HepG2 (cell line): ENCODE data around the gene LURAP1L. TPM values are rescaled to one million over a fixed set of nuclear protein-coding genes. Genes with fewer than 3 reads are reported as not detected.
A peak's percentile ranks its signal among the peaks of the same experiment; 100 is the strongest.

Source experiments
- ATAC-seq: fragments of 200-7000 bp; cut with Tn5 transposase; 3 replicates; pipeline ENCODE4 v1.9.1; 2020; ENCODE audit warnings: mild to moderate bottlenecking, moderate library complexity
- BruUV-seq: library from RNA; stranded (reverse); fragments of 400-500 nt; replicated peaks from 2 replicates; lab custom pipeline; 2021; lab: Mats Ljungman, UMichigan
- CTCF ChIA-PET: fragments of 300-600 bp; formaldehyde crosslinking; extraction: SDS; loops from one replicate; lab custom pipeline; 2021; ENCODE audit warnings: low total read pairs, inconsistent platforms, low intra/inter-chr PET ratio; lab: Yijun Ruan, JAX
- POLR2A ChIA-PET: fragments of 350-600 bp; sonication (Branson Sonifier 250); formaldehyde crosslinking; loops from one replicate; lab custom pipeline; 2020; ENCODE audit warnings: antibody characterized with exemption, inconsistent platforms; lab: Yijun Ruan, JAX
- DNase-seq: peaks from one replicate; pipeline ENCODE4 v3.0.0-alpha.2; 2015; ENCODE audit warnings: low spot score
- FAIRE-seq: peaks from 3 replicates; lab custom pipeline; 2011; peaks lifted over from hg19 to GRCh38; lab: Jason Lieb, UNC
- H2AFZ ChIP-seq: one replicate; pipeline ENCODE4 v1.6.1; 2011; ENCODE audit warnings: low read length, inconsistent platforms
- H3K27ac ChIP-seq: fragments of 300-600 bp; 3 replicates; pipeline ENCODE4 v1.8.0; 2011; ENCODE audit warnings: mixed run types, mild to moderate bottlenecking, mixed read lengths, low read length, inconsistent platforms; ENCODE audit not compliant: insufficient read depth; ENCODE audit errors: extremely low read length
- H3K27me3 ChIP-seq, 2 experiments: fragments of 200-600 bp in 1 of 2; 2 replicates in 1 of 2; 3 replicates in 1 of 2; pipeline versions ENCODE4 v1.6.0 to v1.8.0; 2011; ENCODE audit warnings: low read length in 2 of 2, mild to moderate bottlenecking in 2 of 2, moderate library complexity in 2 of 2, inconsistent platforms in 1 of 2; ENCODE audit not compliant: insufficient read depth in 2 of 2, control insufficient read depth in 1 of 2
- H3K36me3 ChIP-seq, 2 experiments: fragments of 200-600 bp in 1 of 2; replicated peaks in 1 of 2; 2 replicates in 1 of 2; 3 replicates in 1 of 2; pipeline versions ENCODE4 v1.5.1 to v1.8.0; 2011; ENCODE audit warnings: low read length in 2 of 2, inconsistent platforms in 1 of 2; ENCODE audit not compliant: insufficient read depth in 2 of 2, control insufficient read depth in 1 of 2
- H3K4me1 ChIP-seq: 2 replicates; pipeline ENCODE4 v1.5.1; 2012; ENCODE audit warnings: low read length, inconsistent platforms; ENCODE audit not compliant: insufficient read depth
- H3K4me2 ChIP-seq: 2 replicates; pipeline ENCODE4 v1.6.0; 2011; ENCODE audit warnings: low read depth, low read length, inconsistent platforms
- H3K4me3 ChIP-seq, 3 experiments: fragments of 200-600 bp in 1 of 3; sonication (generic), shearing (Covaris generic) in 1 of 3; replicated peaks in 1 of 3; 2 replicates each; pipeline ENCODE4 v1.5.1; 2011 to 2016; ENCODE audit warnings: low read length in 3 of 3, inconsistent platforms in 2 of 3, low read depth in 2 of 3, mild to moderate bottlenecking in 2 of 3, control low read depth in 1 of 3, mixed read lengths in 1 of 3; ENCODE audit not compliant: insufficient read depth in 1 of 3
- H3K79me2 ChIP-seq: one replicate; pipeline ENCODE4 v1.6.1; 2011; ENCODE audit warnings: low read length, inconsistent platforms; ENCODE audit not compliant: insufficient read depth
- H3K9ac ChIP-seq: 2 replicates; pipeline ENCODE4 v1.6.0; 2011; ENCODE audit warnings: mild to moderate bottlenecking, low read depth, low read length, inconsistent platforms; ENCODE audit not compliant: insufficient read depth
- H3K9me3 ChIP-seq: 2 replicates; pipeline ENCODE4 v1.5.1; 2012; ENCODE audit warnings: mild to moderate bottlenecking, low read length
- H4K20me1 ChIP-seq: 2 replicates; pipeline ENCODE4 v1.6.0; 2011; ENCODE audit warnings: inconsistent platforms, mild to moderate bottlenecking, low read length, moderate library complexity; ENCODE audit not compliant: insufficient read depth
- ETV6 ChIP-seq: sonication (generic); formaldehyde crosslinking; conservative IDR thresholded peaks from 2 replicates; pipeline ENCODE4 v1.4.0; 2020; ENCODE audit warnings: missing genetic modification reagents
- HOXA9 ChIP-seq: sonication (generic); formaldehyde crosslinking; IDR thresholded peaks from 2 replicates; pipeline ENCODE4 v1.8.1; 2022; ENCODE audit warnings: missing genetic modification reagents, mild to moderate bottlenecking, moderate library complexity, borderline replicate concordance
- LCORL ChIP-seq, 2 experiments: fragments of 450-650 bp in 1 of 2; sonication (generic) in 1 of 2; formaldehyde crosslinking in 1 of 2; IDR thresholded peaks; 2 replicates each; pipeline versions ENCODE4 v1.5.0 to v1.6.1; 2017 to 2020; ENCODE audit warnings: antibody characterized with exemption in 1 of 2, missing genetic modification reagents in 1 of 2
- NAIF1 ChIP-seq: sonication (generic); formaldehyde crosslinking; IDR thresholded peaks from 2 replicates; pipeline ENCODE4 v1.5.0; 2020; ENCODE audit warnings: mild to moderate bottlenecking, missing genetic modification reagents, borderline replicate concordance
- REPIN1 ChIP-seq: sonication (generic); formaldehyde crosslinking; IDR thresholded peaks from 2 replicates; pipeline ENCODE4 v1.8.0; 2022; ENCODE audit warnings: missing genetic modification reagents, low read depth, mild to moderate bottlenecking, borderline replicate concordance
- RNF2 ChIP-seq: fragments of 450-650 bp; conservative IDR thresholded peaks from 2 replicates; pipeline ENCODE4 v1.6.1; 2016; ENCODE audit warnings: low read depth
- SNAPC4 ChIP-seq: sonication (generic); formaldehyde crosslinking; IDR thresholded peaks from 2 replicates; pipeline ENCODE4 v1.4.0; 2020; ENCODE audit warnings: mild to moderate bottlenecking, missing genetic modification reagents
- TFAP4 ChIP-seq: sonication (generic); IDR thresholded peaks from 2 replicates; pipeline ENCODE4 v1.6.1; 2016; ENCODE audit warnings: low read depth, borderline replicate concordance
- ZNF251 ChIP-seq: sonication (generic); formaldehyde crosslinking; IDR thresholded peaks from 2 replicates; pipeline ENCODE4 v1.9.0; 2021; ENCODE audit warnings: mild to moderate bottlenecking, missing genetic modification reagents
- ZNF350 ChIP-seq: sonication (generic); formaldehyde crosslinking; IDR thresholded peaks from 2 replicates; pipeline ENCODE4 v1.4.0; 2020; ENCODE audit warnings: mild to moderate bottlenecking, low read depth, missing genetic modification reagents, borderline replicate concordance
- ZNF430 ChIP-seq: sonication (generic); formaldehyde crosslinking; IDR thresholded peaks from 2 replicates; pipeline ENCODE4 v1.9.0; 2021; ENCODE audit warnings: mild to moderate bottlenecking, missing genetic modification reagents
- ZNF768 ChIP-seq: sonication (generic); formaldehyde crosslinking; IDR thresholded peaks from 2 replicates; pipeline ENCODE4 v1.4.0; 2020; ENCODE audit warnings: missing genetic modification reagents
- WGBS: methylation state at CpG from one replicate; pipeline ENCODE4 v1.1.6; 2017; ENCODE audit warnings: low lambda C conversion rate; 5-methylcytosine and 5-hydroxymethylcytosine counted together
- in situ Hi-C: cut with HindIII; loops from 2 replicates; pipeline ENCODE4 v1.10.0; 2017; ENCODE audit warnings: low pct_unique_long_range_greater_than_20kb; ENCODE audit not compliant: extremely low pct_ligation_motif_present
- intact Hi-C: fragments of 100-400 bp; cut with micrococcal nuclease; formaldehyde crosslinking; loops from one replicate; pipeline ENCODE4 v1.10.0; 2022; ENCODE audit not compliant: unreplicated experiment
- polyA plus RNA-seq, 8 experiments: library from polyadenylated mRNA; depleted of rRNA in 3 of 8; stranded (reverse) in 7 of 8; unstranded in 1 of 8; fragments of >200 nt; fragmentation: Illumina TruSeq in 4 of 8; extraction: Trizol in 4 of 8; gene quantifications; 2 replicates each; pipeline versions ENCODE4 v1.2.1 to v1.2.3, GENCODE V29; 2011 to 2016; ENCODE audit warnings: low read depth in 4 of 8, missing spikeins in 1 of 8, mixed read lengths in 1 of 8; ENCODE audit not compliant: insufficient read depth in 1 of 8
- total RNA-seq, 5 experiments: library from RNA; depleted of rRNA; stranded (reverse); fragments of >200 nt; fragmentation: Illumina TruSeq; extraction: Trizol; gene quantifications; 2 replicates each; pipeline ENCODE4 v1.2.3, GENCODE V29; 2016; ENCODE audit warnings: low read depth in 1 of 5
- TF ChIP-seq, protein P1 (sequence below): IDR thresholded peaks from 2 replicates; pipeline ENCODE4 v1.6.1; 2016; ENCODE audit warnings: mild to moderate bottlenecking
- TF ChIP-seq, protein P2 (sequence below): sonication (generic); formaldehyde crosslinking; IDR thresholded peaks from 2 replicates; pipeline ENCODE4 v1.5.1; 2020; ENCODE audit warnings: mild to moderate bottlenecking, moderate library complexity, missing genetic modification reagents

Gene LURAP1L
- total and polyA plus RNA-seq, 2 of the 13 experiments (the other 11 are each of a cell fraction or from before 2014, with no cell fraction given), result 6.7 to 16.6 TPM

DNA sequence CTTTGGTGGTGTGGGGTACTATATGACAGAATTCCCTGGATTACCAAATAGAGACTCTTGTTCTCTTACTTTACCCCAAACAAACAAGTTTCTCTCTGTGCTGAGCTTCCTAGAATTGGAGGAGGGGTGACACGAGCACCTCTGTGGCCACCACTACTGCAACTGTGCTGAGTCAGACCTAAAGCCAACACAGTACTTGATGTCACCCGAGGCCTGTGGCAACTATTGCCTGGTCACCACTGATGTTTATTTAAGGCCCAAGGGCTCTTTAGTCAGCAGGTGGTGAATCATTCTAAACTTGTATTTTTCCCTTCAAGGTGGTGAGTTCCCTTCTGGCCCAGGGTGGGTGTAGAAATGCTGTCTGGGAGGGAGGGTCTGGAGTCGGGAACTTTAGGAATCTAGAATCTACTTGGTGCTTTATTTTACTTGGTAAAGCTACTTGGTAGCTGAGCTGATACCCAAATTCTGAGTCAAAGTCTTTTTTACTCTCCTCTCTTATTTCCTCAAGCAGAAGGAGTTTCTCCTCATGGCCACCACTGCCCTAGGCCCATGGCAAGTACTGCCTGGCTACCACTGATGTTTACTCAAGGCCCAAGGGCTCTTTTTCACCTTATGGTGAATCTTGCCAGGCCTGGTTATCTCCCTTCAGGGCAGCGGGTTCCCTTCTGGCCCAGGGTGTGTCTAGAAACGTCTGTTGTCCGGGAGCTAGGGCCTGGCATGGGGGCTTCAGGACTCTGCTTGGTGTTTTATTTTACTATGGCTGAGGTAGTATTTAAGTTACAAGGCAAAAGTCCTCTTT lies 9.8 kb downstream of the LURAP1L start:
- DNase-seq (peak; percentile 96), FAIRE-seq (peak; percentile 96), ATAC-seq (peak; percentile 99)
- in situ Hi-C loops, result no loop called here
- Histone ChIP-seq H2AFZ (no peak overlapping the region), H3K27me3 (no peaks in the 10 kb centered on the region), H3K79me2 (peaks cover 63% of the 10 kb centered on the region), H3K4me3 (peak overlapping the region in 1 of 3 experiments; percentile 45; a peak in 2 of 6 replicates), H3K27ac (peak overlapping the region; percentile 88), H3K4me2 (peak overlapping the region; percentile 75), H4K20me1 (no peaks in the 10 kb centered on the region), H3K9me3 (peaks cover 16% of the 10 kb centered on the region), H3K36me3 (no peaks in the 10 kb centered on the region), H3K4me1 (peaks cover 32% of the 10 kb centered on the region), H3K9ac (peak overlapping the region; percentile 68)
- CTCF ChIA-PET, result no interaction called here
- POLR2A ChIA-PET, result interaction anchor here (1.0 to 3.8 kb wide), 5 partner anchors 9 to 31 kb away, joined by 3 to 97 read pairs (median 5); partner anchors contain the start of gene LURAP1L
- intact Hi-C loops, result no loop called here
- 25% methylated on average over 6 of the region's 6 CpGs for WGBS
- BruUV-seq, result TSS peak; percentile 71
- TF ChIP-seq ZNF350 (CRISPR knock-in tag), result no peak; the same call in 1 of the 2 replicates
- no peak for TF ChIP-seq SNAPC4 (CRISPR knock-in tag)
- TF ChIP-seq TFAP4, result peak; percentile 67
- no peak for TF ChIP-seq NAIF1 (CRISPR knock-in tag)
- TF ChIP-seq LCORL (IDR thresholded peaks at IDR 0.05), result no peak
- peak; percentile 39; the same call in 1 of the 2 replicates for TF ChIP-seq LCORL (CRISPR knock-in tag; IDR thresholded peaks at IDR 0.05)
- TF ChIP-seq, protein P1, sequence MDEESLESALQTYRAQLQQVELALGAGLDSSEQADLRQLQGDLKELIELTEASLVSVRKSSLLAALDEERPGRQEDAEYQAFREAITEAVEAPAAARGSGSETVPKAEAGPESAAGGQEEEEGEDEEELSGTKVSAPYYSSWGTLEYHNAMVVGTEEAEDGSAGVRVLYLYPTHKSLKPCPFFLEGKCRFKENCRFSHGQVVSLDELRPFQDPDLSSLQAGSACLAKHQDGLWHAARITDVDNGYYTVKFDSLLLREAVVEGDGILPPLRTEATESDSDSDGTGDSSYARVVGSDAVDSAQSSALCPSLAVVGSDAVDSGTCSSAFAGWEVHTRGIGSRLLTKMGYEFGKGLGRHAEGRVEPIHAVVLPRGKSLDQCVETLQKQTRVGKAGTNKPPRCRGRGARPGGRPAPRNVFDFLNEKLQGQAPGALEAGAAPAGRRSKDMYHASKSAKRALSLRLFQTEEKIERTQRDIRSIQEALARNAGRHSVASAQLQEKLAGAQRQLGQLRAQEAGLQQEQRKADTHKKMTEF (CRISPR knock-in tag), result peak; percentile 65; the same call in 1 of the 2 replicates
- no peak for TF ChIP-seq RNF2
- TF ChIP-seq, protein P2, sequence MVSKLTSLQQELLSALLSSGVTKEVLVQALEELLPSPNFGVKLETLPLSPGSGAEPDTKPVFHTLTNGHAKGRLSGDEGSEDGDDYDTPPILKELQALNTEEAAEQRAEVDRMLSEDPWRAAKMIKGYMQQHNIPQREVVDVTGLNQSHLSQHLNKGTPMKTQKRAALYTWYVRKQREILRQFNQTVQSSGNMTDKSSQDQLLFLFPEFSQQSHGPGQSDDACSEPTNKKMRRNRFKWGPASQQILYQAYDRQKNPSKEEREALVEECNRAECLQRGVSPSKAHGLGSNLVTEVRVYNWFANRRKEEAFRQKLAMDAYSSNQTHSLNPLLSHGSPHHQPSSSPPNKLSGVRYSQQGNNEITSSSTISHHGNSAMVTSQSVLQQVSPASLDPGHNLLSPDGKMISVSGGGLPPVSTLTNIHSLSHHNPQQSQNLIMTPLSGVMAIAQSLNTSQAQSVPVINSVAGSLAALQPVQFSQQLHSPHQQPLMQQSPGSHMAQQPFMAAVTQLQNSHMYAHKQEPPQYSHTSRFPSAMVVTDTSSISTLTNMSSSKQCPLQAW (CRISPR knock-in tag), result peak; percentile 62
- TF ChIP-seq ZNF768 (CRISPR knock-in tag), result no peak
- no peak for TF ChIP-seq ETV6
- no peak for TF ChIP-seq ZNF251 (CRISPR knock-in tag)
- TF ChIP-seq HOXA9 (CRISPR knock-in tag), result no peak
- no peak for TF ChIP-seq REPIN1 (CRISPR knock-in tag)
- TF ChIP-seq ZNF430, result no peak
